Measurements from ENCODE around the gene DRC3. TPM values are rescaled to one million over a fixed set of nuclear protein-coding genes. Genes with fewer than 3 reads are reported as not detected.

Gene DRC3
- total RNA-seq = 1 to 10 TPM in 1 of 2 donors, under 1 TPM in 1; 0.61 to 1.3 TPM
- long read RNA-seq, partial matches to known transcripts = 0 of 8 reads
- long read RNA-seq, other reads (novel, unspliced or antisense) = 8 of 8 reads

GRCh38 chr17:17972126-17972951, at the start of gene DRC3, which contains the start of gene TOM1L2:
DRC3 (plus strand) TSS chr17:17972862; CDS start chr17:17977599, 4,737 bp downstream.
TOM1L2 (minus strand) TSS chr17:17972400; CDS start chr17:17972313, 87 bp downstream.
- intact Hi-C loops (cut with DNase I, micrococcal nuclease) = no loop called here
- peak; percentile 100 for DNase-seq
- ATAC-seq = peak; percentile 92

- ATAC-seq (no peak), DNase-seq (no peak)
- intact Hi-C loops (cut with DNase I, micrococcal nuclease) = no loop called here
Observed at GRCh38 chr17:17924131-17924856, 48.4 kb upstream of the DRC3 start.

- DNase-seq (no peak), ATAC-seq (no peak)
- intact Hi-C loops (cut with DNase I, micrococcal nuclease) = no loop called here
Observed at GRCh38 chr17:17924857-17925250, 47.8 kb upstream of the DRC3 start.

- DNase-seq = no peak
- no peak for ATAC-seq
- intact Hi-C loops (cut with DNase I, micrococcal nuclease) = no loop called here
Observed at GRCh38 chr17:17926036-17926435, 46.6 kb upstream of the DRC3 start.

- intact Hi-C loops (cut with DNase I, micrococcal nuclease) = no loop called here
- ATAC-seq (no peak), DNase-seq (no peak)
Observed at GRCh38 chr17:17926840-17927449, 45.7 kb upstream of the DRC3 start.

- DNase-seq = no peak
- intact Hi-C loops (cut with DNase I, micrococcal nuclease) = no loop called here
- ATAC-seq = no peak
Observed at GRCh38 chr17:17928398-17929287, 44.0 kb upstream of the DRC3 start.

GRCh38 chr17:17929655-17930380, 42.8 kb upstream of the DRC3 start:
- no peak for ATAC-seq
- intact Hi-C loops (cut with DNase I, micrococcal nuclease) = no loop called here
- DNase-seq = no peak

GRCh38 chr17:17930674-17931073, 42.0 kb upstream of the DRC3 start:
- no peak for DNase-seq
- no peak for ATAC-seq
- intact Hi-C loops (cut with DNase I, micrococcal nuclease) = no loop called here

- ATAC-seq (no peak), DNase-seq (no peak)
- intact Hi-C loops (cut with DNase I, micrococcal nuclease) = no loop called here
Observed at GRCh38 chr17:17931159-17931558, 41.5 kb upstream of the DRC3 start.

GRCh38 chr17:17933775-17934174, 38.9 kb upstream of the DRC3 start:
- no peak for ATAC-seq
- intact Hi-C loops (cut with DNase I, micrococcal nuclease) = no loop called here

GRCh38 chr17:17934214-17934613, 38.4 kb upstream of the DRC3 start:
- DNase-seq (no peak), ATAC-seq (no peak)
- intact Hi-C loops (cut with DNase I, micrococcal nuclease) = no loop called here

More at GRCh38 chr17:17933775-17934174, 38.9 kb upstream of the DRC3 start:
- no peak for DNase-seq

GRCh38 chr17:17934806-17935205, 37.9 kb upstream of the DRC3 start:
- ATAC-seq (no peak), DNase-seq (no peak)
- intact Hi-C loops (cut with DNase I, micrococcal nuclease) = no loop called here

- intact Hi-C loops (cut with DNase I, micrococcal nuclease) = no loop called here
- DNase-seq (peak; percentile 34 to 66), ATAC-seq (peak; percentile 83)
Observed at GRCh38 chr17:17935321-17936271, 37.1 kb upstream of the DRC3 start.

- intact Hi-C loops (cut with DNase I, micrococcal nuclease) = no loop called here
- peak; percentile 3 for ATAC-seq
Observed at GRCh38 chr17:17937201-17937853, 35.3 kb upstream of the DRC3 start.

GRCh38 chr17:17937958-17938357, 34.7 kb upstream of the DRC3 start:
- DNase-seq (no peak), ATAC-seq (no peak)
- intact Hi-C loops (cut with DNase I, micrococcal nuclease) = no loop called here

More at GRCh38 chr17:17937201-17937853, 35.3 kb upstream of the DRC3 start:
- DNase-seq = no peak

- intact Hi-C loops (cut with DNase I, micrococcal nuclease) = no loop called here
- DNase-seq (peak; percentile 49 to 61), ATAC-seq (peak; percentile 65)
Observed at GRCh38 chr17:17938388-17939107, 34.1 kb upstream of the DRC3 start.

Measured in left colon (tissue), 2 donors.